SJSA1 (cell line): ENCODE data around the gene PGP. TPM values are rescaled to one million over a fixed set of nuclear protein-coding genes. Genes with fewer than 3 reads are reported as not detected.
A peak's percentile ranks its signal among the peaks of the same experiment; 100 is the strongest.

ENCODE experiments used
- DNase-seq, 2 experiments: peaks; one replicate each; pipeline ENCODE4 v3.0.0-alpha.2; 2015 to 2020; ENCODE audit warnings: low spot score in 2 of 2, low read depth in 1 of 2
- H3K27ac ChIP-seq: fragments of 250-450 bp; sonication (Bioruptor Pico); 2 replicates; pipeline ENCODE4 v1.5.1; 2020; ENCODE audit warnings: mild to moderate bottlenecking, moderate library complexity
- H3K27me3 ChIP-seq: fragments of 250-450 bp; sonication (Bioruptor Pico); replicated peaks from 2 replicates; pipeline ENCODE4 v1.5.1; 2020; ENCODE audit warnings: mild to moderate bottlenecking, moderate library complexity
- H3K36me3 ChIP-seq: fragments of 250-450 bp; sonication (Bioruptor Pico); 2 replicates; pipeline ENCODE4 v1.5.1; 2020; ENCODE audit warnings: mild to moderate bottlenecking
- H3K4me1 ChIP-seq: fragments of 250-450 bp; sonication (Bioruptor Pico); replicated peaks from 2 replicates; pipeline ENCODE4 v1.6.1; 2021; ENCODE audit warnings: mild to moderate bottlenecking
- H3K4me3 ChIP-seq: fragments of 250-450 bp; sonication (Bioruptor Pico); 2 replicates; pipeline ENCODE4 v1.5.1; 2020; ENCODE audit warnings: mild to moderate bottlenecking
- H3K9me3 ChIP-seq: fragments of 250-450 bp; sonication (Bioruptor Pico); replicated peaks from 2 replicates; pipeline ENCODE4 v1.5.1; 2020; ENCODE audit warnings: mild to moderate bottlenecking
- total RNA-seq: library from RNA; depleted of rRNA; stranded (reverse); fragments of >200 nt; shearing (Covaris generic); gene quantifications from 2 replicates; pipeline ENCODE4 v1.2.3, GENCODE V29; 2014

The PGP gene
- total RNA-seq, 1 experiment from 2014 or later, result 37.8 TPM

- H3K27ac ChIP-seq, result peak within 1 kb of the TSS; percentile 25
- peaks cover 20% of the 10 kb centered on the region for H3K4me1 ChIP-seq
- no peaks in the 10 kb centered on the region for H3K9me3 ChIP-seq
- peak; percentile 97 to 100 for DNase-seq
- no peaks in the 10 kb centered on the region for H3K27me3 ChIP-seq
- peak within 1 kb of the TSS; percentile 83 for H3K4me3 ChIP-seq
- H3K36me3 ChIP-seq, result peaks cover 22% of the 10 kb centered on the region
These were observed 8.7 kb upstream of the PGP start, which contains the start of gene E4F1 for GRCh38 chr16:2223221-2223941. E4F1 (plus strand) TSS chr16:2223591; CDS start chr16:2223614, 23 bp downstream.

GRCh38 chr16:2216330-2216729, 1.7 kb upstream of the PGP start:
- H3K4me1 ChIP-seq, result peaks cover 17% of the 10 kb centered on the region
- H3K4me3 ChIP-seq, result no peak overlapping the region
- H3K27ac ChIP-seq, result no peak overlapping the region
- no peak for DNase-seq
- no peaks in the 10 kb centered on the region for H3K27me3 ChIP-seq
- H3K9me3 ChIP-seq, result peaks cover 3% of the 10 kb centered on the region
- peaks cover 25% of the 10 kb centered on the region for H3K36me3 ChIP-seq

- no peak for DNase-seq
- H3K27ac ChIP-seq, result peak overlapping the region; percentile 56
- peaks cover 3% of the 10 kb centered on the region for H3K9me3 ChIP-seq
- H3K4me1 ChIP-seq, result peaks cover 17% of the 10 kb centered on the region
- H3K27me3 ChIP-seq, result no peaks in the 10 kb centered on the region
- H3K4me3 ChIP-seq, result peak overlapping the region; percentile 99
- H3K36me3 ChIP-seq, result peaks cover 42% of the 10 kb centered on the region
These were observed 572 bp downstream of the PGP start for GRCh38 chr16:2213817-2214718.

GRCh38 chr16:2212362-2213324, 2.0 kb downstream of the PGP start:
- peaks cover 56% of the 10 kb centered on the region for H3K36me3 ChIP-seq
- H3K27ac ChIP-seq, result no peak overlapping the region
- H3K9me3 ChIP-seq, result peaks cover 3% of the 10 kb centered on the region
- no peak for DNase-seq
- peaks cover 17% of the 10 kb centered on the region for H3K4me1 ChIP-seq
- H3K4me3 ChIP-seq, result peak overlapping the region; percentile 99
- no peaks in the 10 kb centered on the region for H3K27me3 ChIP-seq

GRCh38 chr16:2211923-2212347, 2.7 kb downstream of the PGP start:
- peaks cover 17% of the 10 kb centered on the region for H3K4me1 ChIP-seq
- H3K27me3 ChIP-seq, result no peaks in the 10 kb centered on the region
- H3K4me3 ChIP-seq, result no peak overlapping the region
- no peak for DNase-seq
- H3K9me3 ChIP-seq, result peaks cover 3% of the 10 kb centered on the region
- peaks cover 64% of the 10 kb centered on the region for H3K36me3 ChIP-seq
- no peak overlapping the region for H3K27ac ChIP-seq

GRCh38 chr16:2210386-2211365, 4.0 kb downstream of the PGP start, which contains the start of gene BRICD5:
BRICD5 (minus strand) TSS chr16:2210863; CDS start chr16:2210833, 30 bp downstream.
- no peaks in the 10 kb centered on the region for H3K27me3 ChIP-seq
- peaks cover 25% of the 10 kb centered on the region for H3K4me1 ChIP-seq
- H3K9me3 ChIP-seq, result peaks cover 3% of the 10 kb centered on the region
- peaks cover 67% of the 10 kb centered on the region for H3K36me3 ChIP-seq
- DNase-seq, result no peak
- H3K4me3 ChIP-seq, result no peak within 1 kb of the TSS
- H3K27ac ChIP-seq, result no peak within 1 kb of the TSS

GRCh38 chr16:2210009-2210332, 4.7 kb downstream of the PGP start:
- Histone ChIP-seq H3K27me3 (no peaks in the 10 kb centered on the region), H3K27ac (no peak overlapping the region), H3K4me1 (peaks cover 26% of the 10 kb centered on the region), H3K4me3 (no peak overlapping the region), H3K36me3 (peaks cover 70% of the 10 kb centered on the region), H3K9me3 (peaks cover 3% of the 10 kb centered on the region)
- no peak for DNase-seq

GRCh38 chr16:2209258-2210008, 5.2 kb downstream of the PGP start:
- peaks cover 30% of the 10 kb centered on the region for H3K4me1 ChIP-seq
- H3K4me3 ChIP-seq, result no peak overlapping the region
- no peak for DNase-seq
- peaks cover 69% of the 10 kb centered on the region for H3K36me3 ChIP-seq
- H3K27me3 ChIP-seq, result no peaks in the 10 kb centered on the region
- no peak overlapping the region for H3K27ac ChIP-seq
- H3K9me3 ChIP-seq, result peaks cover 3% of the 10 kb centered on the region

- peaks cover 66% of the 10 kb centered on the region for H3K36me3 ChIP-seq
- DNase-seq, result no peak
- no peaks in the 10 kb centered on the region for H3K27me3 ChIP-seq
- H3K9me3 ChIP-seq, result no peaks in the 10 kb centered on the region; the same call in 1 of the 2 replicates
- H3K27ac ChIP-seq, result no peak overlapping the region
- H3K4me3 ChIP-seq, result no peak overlapping the region
- H3K4me1 ChIP-seq, result peaks cover 26% of the 10 kb centered on the region
These were observed 5.9 kb downstream of the PGP start for GRCh38 chr16:2208772-2209171.

- peaks cover 22% of the 10 kb centered on the region for H3K4me1 ChIP-seq
- no peaks in the 10 kb centered on the region for H3K27me3 ChIP-seq
- no peak overlapping the region for H3K27ac ChIP-seq
- no peak overlapping the region for H3K4me3 ChIP-seq
- DNase-seq, result no peak
- no peaks in the 10 kb centered on the region; the same call in 1 of the 2 replicates for H3K9me3 ChIP-seq
- H3K36me3 ChIP-seq, result peaks cover 64% of the 10 kb centered on the region
These were observed 6.3 kb downstream of the PGP start for GRCh38 chr16:2208308-2208707.

- no peak for DNase-seq
- Histone ChIP-seq H3K4me1 (peaks cover 18% of the 10 kb centered on the region), H3K9me3 (no peaks in the 10 kb centered on the region; the same call in 1 of the 2 replicates), H3K4me3 (no peak overlapping the region), H3K27me3 (no peaks in the 10 kb centered on the region), H3K36me3 (peaks cover 60% of the 10 kb centered on the region), H3K27ac (no peak overlapping the region)
These were observed 6.8 kb downstream of the PGP start for GRCh38 chr16:2207872-2208271.
